ENCODE data around the gene AKR7A2. TPM values are rescaled to one million over a fixed set of nuclear protein-coding genes. Genes with fewer than 3 reads are reported as not detected.

AKR7A2 gene
- total RNA-seq, 2 donors from 2014 or later = 31.8 to 41.7 TPM

DNA sequence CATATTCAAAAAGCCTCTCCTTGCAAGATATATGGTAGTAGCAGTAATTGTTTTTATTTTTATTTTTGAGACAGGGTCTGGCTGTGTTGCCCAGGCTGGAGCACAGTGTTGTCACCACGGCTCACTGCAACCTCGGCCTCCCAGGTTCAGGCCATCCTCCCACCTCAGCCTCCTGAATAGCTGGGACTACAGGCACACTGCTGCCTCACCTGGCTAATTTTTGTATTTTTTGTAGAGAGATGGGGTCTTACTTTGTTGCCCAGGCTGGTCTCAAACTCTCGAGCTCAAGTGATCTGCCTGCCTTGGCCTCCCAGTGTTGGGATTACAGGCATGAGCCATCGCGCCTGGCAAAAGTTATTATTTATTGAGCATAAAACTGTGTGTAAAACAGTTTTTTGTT, 38.6 kb upstream of the AKR7A2 start:
- DNase-seq = no peak
- Mint-ChIP-seq H3K27ac (peak overlapping the region; percentile 6), H3K27me3 (ENCODE audit: low read depth) (no peaks in the 10 kb centered on the region), H3K36me3 (ENCODE audit: insufficient read depth in 2 of 2) (peaks cover 2% of the 10 kb centered on the region in 2 donors), H3K9me3 (no peaks in the 10 kb centered on the region), H3K4me1 (ENCODE audit: low read depth) (no peaks in the 10 kb centered on the region), H3K4me3 (no peak overlapping the region)
- ATAC-seq (replicated peaks in 1 of 2) = no peak

GRCh38 chr1:19349999-19350398, 38.1 kb upstream of the AKR7A2 start:
- peak overlapping the region; percentile 6 for H3K27ac Mint-ChIP-seq
- H3K27me3 Mint-ChIP-seq (ENCODE audit: low read depth) = no peaks in the 10 kb centered on the region
- ATAC-seq (replicated peaks in 1 of 2) (no peak), DNase-seq (no peak)
- H3K36me3 Mint-ChIP-seq (ENCODE audit: insufficient read depth in 2 of 2) = peaks cover 0 to 2% of the 10 kb centered on the region in 2 donors
- no peak overlapping the region for H3K4me3 Mint-ChIP-seq
- no peaks in the 10 kb centered on the region for H3K4me1 Mint-ChIP-seq (ENCODE audit: low read depth)
- H3K9me3 Mint-ChIP-seq = no peaks in the 10 kb centered on the region

DNA sequence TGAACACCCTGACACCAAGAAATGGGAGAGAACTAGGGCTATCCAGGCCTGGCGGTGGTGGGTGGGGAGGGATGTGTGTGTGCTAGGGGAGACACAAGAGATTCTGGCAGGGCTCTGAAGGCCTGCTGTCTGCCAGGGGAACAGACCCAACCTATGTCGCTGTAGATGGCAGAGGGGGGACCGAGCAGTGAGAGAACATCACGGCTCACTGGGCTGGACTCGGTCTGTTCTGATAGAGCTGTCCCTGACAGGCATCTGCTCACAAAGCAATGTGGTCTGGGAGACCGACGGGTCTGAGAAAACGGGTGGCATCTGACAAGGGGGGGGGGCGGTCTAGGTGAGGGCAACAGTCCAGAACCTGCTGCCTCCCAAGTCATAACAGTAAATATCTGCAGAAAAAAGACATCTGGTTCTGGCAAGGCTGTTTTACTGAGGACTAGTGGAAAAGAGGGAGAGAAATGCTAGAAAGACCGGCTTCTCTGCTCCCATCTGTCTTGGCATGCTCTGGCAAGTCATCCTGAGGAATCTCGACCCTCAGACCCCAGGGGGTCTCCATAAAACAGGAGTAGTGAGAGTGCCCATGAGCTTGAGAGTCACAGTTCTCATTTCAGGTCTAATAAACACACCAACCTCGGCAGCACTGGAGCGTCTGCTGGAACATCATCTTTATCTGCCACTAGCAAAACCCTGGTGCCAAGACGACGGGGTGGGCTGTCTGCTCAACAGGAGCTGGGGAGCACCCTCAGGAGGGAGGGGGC, 36.7 kb upstream of the AKR7A2 start:
- H3K4me3 Mint-ChIP-seq = no peak overlapping the region
- no peak overlapping the region for H3K27ac Mint-ChIP-seq
- no peaks in the 10 kb centered on the region for H3K27me3 Mint-ChIP-seq (ENCODE audit: low read depth)
- H3K4me1 Mint-ChIP-seq (ENCODE audit: low read depth) = no peaks in the 10 kb centered on the region
- DNase-seq = no peak
- ATAC-seq (replicated peaks in 1 of 2) = no peak
- no peaks in the 10 kb centered on the region for H3K36me3 Mint-ChIP-seq (ENCODE audit: insufficient read depth in 2 of 2)
- no peaks in the 10 kb centered on the region for H3K9me3 Mint-ChIP-seq

- Mint-ChIP-seq H3K27me3 (ENCODE audit: low read depth) (no peaks in the 10 kb centered on the region), H3K27ac (peak overlapping the region; percentile 60), H3K9me3 (no peaks in the 10 kb centered on the region), H3K4me1 (ENCODE audit: low read depth) (no peaks in the 10 kb centered on the region), H3K4me3 (no peak overlapping the region), H3K36me3 (ENCODE audit: insufficient read depth in 2 of 2) (no peaks in the 10 kb centered on the region)
- ATAC-seq (replicated peaks in 1 of 2) (no peak), DNase-seq (no peak)
Observed at GRCh38 chr1:19347533-19348172, 35.7 kb upstream of the AKR7A2 start.

- Mint-ChIP-seq H3K27ac (peak overlapping the region; percentile 13), H3K9me3 (no peaks in the 10 kb centered on the region), H3K4me1 (ENCODE audit: low read depth) (peaks cover 9% of the 10 kb centered on the region), H3K4me3 (no peak overlapping the region), H3K36me3 (ENCODE audit: insufficient read depth in 2 of 2) (peaks cover 0 to 2% of the 10 kb centered on the region in 2 donors), H3K27me3 (ENCODE audit: low read depth) (no peaks in the 10 kb centered on the region)
- DNase-seq (no peak), ATAC-seq (replicated peaks in 1 of 2) (no peak)
Observed at GRCh38 chr1:19346026-19346425, 34.1 kb upstream of the AKR7A2 start.

- DNase-seq = no peak
- no peaks in the 10 kb centered on the region for H3K9me3 Mint-ChIP-seq
- H3K36me3 Mint-ChIP-seq (ENCODE audit: insufficient read depth in 2 of 2) = peaks cover under 1 to 2% of the 10 kb centered on the region in 2 donors
- ATAC-seq (replicated peaks in 1 of 2) = no peak
- H3K4me3 Mint-ChIP-seq = no peak overlapping the region
- no peaks in the 10 kb centered on the region for H3K27me3 Mint-ChIP-seq (ENCODE audit: low read depth)
- peaks cover 9% of the 10 kb centered on the region for H3K4me1 Mint-ChIP-seq (ENCODE audit: low read depth)
- H3K27ac Mint-ChIP-seq = no peak overlapping the region
Observed at GRCh38 chr1:19345391-19345790, 33.4 kb upstream of the AKR7A2 start.

DNA sequence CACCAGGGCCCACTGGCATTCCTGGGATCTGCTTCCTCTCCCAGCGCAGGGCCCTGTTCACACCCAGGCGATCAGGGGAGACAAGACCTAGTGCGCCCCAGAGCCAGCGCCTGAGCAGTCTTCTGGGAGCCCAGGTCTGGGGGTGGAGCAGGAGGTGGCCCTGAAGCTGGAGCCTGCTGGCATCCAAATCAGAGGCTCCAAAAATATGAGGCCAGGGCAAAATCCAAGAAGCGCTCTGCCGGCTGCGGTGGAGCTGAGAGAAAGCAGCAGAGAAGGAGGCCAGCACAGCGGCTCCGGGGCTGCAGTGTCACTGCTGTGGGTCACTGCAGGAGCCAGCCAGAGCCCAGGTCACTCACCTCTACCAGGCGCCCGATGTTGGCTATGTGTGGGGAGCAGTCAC, 32.9 kb upstream of the AKR7A2 start:
- Mint-ChIP-seq H3K9me3 (no peaks in the 10 kb centered on the region), H3K27ac (no peak overlapping the region), H3K4me3 (no peak overlapping the region), H3K4me1 (ENCODE audit: low read depth) (peaks cover 9% of the 10 kb centered on the region), H3K27me3 (ENCODE audit: low read depth) (no peaks in the 10 kb centered on the region), H3K36me3 (ENCODE audit: insufficient read depth in 2 of 2) (peaks cover 2 to 3% of the 10 kb centered on the region in 2 donors)
- DNase-seq (no peak), ATAC-seq (replicated peaks in 1 of 2) (no peak)

DNA sequence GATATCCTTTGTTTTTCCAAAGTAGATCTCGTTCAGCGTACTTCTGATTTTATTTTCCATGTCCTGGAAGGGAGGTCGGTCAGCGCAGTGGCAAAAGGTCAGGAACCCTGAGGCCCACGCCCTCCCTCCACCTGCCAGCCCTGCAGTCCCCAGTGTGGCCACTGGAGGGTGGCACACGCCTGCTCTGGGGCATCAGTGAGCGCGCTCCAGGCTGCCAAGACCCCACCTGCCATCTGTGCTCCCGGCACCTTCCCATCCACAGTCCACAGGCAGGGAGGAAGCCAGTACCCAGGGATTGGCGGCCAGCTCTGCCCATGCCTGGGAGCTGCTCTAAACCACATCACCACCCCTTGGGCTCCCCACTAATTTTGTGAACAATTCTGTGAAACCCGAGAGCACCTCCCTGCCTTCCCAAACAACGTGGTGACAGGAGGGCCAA, 32.4 kb upstream of the AKR7A2 start:
- ATAC-seq (replicated peaks in 1 of 2) = peak; percentile 55 to 61
- peak; percentile 49 to 68 for DNase-seq
- Mint-ChIP-seq H3K9me3 (no peaks in the 10 kb centered on the region), H3K27ac (no peak overlapping the region), H3K36me3 (ENCODE audit: insufficient read depth in 2 of 2) (peaks cover 2 to 3% of the 10 kb centered on the region in 2 donors), H3K4me1 (ENCODE audit: low read depth) (peaks cover 9% of the 10 kb centered on the region), H3K27me3 (ENCODE audit: low read depth) (no peaks in the 10 kb centered on the region), H3K4me3 (no peak overlapping the region)

DNA sequence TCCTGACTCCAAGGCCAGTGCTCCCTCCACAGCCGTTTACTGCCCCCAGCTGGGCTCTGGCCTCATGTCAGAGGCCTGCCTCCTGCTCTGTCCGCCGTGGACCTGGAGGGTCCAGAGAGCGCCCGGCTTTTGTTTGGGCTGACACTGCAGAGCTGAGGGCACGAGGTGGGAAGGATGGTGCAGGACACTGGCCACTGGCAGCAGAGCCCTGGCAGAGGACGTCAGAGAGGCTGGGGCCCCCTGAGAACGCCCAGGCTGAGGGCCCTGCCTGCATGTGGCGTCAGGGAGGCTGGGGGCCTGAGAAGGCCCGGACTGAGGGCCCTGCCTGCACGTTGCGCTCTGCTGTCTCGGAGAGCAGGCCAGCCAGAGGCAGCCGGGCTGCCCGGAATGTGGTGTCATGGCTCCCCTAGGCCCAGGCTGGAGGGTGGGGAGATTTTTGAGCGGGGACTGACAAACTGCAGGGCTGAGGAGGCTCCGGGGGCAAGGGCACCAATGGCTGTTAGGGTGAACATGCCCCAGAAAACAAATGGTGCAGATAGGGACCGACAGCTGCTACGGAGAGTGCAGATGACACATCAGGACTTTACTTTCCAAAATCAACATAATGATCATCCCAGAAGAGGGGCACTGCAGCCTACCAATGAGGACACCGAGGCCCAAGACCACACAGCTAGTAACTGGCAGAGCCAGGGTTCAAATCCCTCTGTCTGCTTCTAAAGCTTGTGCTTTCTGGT, 31.8 kb upstream of the AKR7A2 start:
- H3K4me1 Mint-ChIP-seq (ENCODE audit: low read depth) = peaks cover 9% of the 10 kb centered on the region

GRCh38 chr1:19342894-19343616, 31.1 kb upstream of the AKR7A2 start:
- Mint-ChIP-seq H3K9me3 (no peaks in the 10 kb centered on the region), H3K27me3 (ENCODE audit: low read depth) (no peaks in the 10 kb centered on the region), H3K27ac (no peak overlapping the region), H3K36me3 (ENCODE audit: insufficient read depth in 2 of 2) (peaks cover 2 to 3% of the 10 kb centered on the region in 2 donors), H3K4me3 (no peak overlapping the region), H3K4me1 (ENCODE audit: low read depth) (peaks cover 11% of the 10 kb centered on the region)
- ATAC-seq (replicated peaks in 1 of 2) = no peak
- no peak for DNase-seq

More for the DNA sequence above, 31.8 kb upstream of the AKR7A2 start:
- DNase-seq (no peak), ATAC-seq (replicated peaks in 1 of 2) (no peak)
- no peak overlapping the region for H3K27ac Mint-ChIP-seq
- H3K4me3 Mint-ChIP-seq = no peak overlapping the region
- peaks cover 2 to 3% of the 10 kb centered on the region in 2 donors for H3K36me3 Mint-ChIP-seq (ENCODE audit: insufficient read depth in 2 of 2)
- H3K27me3 Mint-ChIP-seq (ENCODE audit: low read depth) = no peaks in the 10 kb centered on the region
- no peaks in the 10 kb centered on the region for H3K9me3 Mint-ChIP-seq

- Mint-ChIP-seq H3K9me3 (no peaks in the 10 kb centered on the region), H3K4me1 (ENCODE audit: low read depth) (peaks cover 20% of the 10 kb centered on the region), H3K27me3 (ENCODE audit: low read depth) (no peaks in the 10 kb centered on the region), H3K27ac (no peak overlapping the region), H3K4me3 (no peak overlapping the region), H3K36me3 (ENCODE audit: insufficient read depth in 2 of 2) (peaks cover 2 to 3% of the 10 kb centered on the region in 2 donors)
- ATAC-seq (replicated peaks in 1 of 2) (no peak), DNase-seq (no peak)
Observed at GRCh38 chr1:19342062-19342750, 30.3 kb upstream of the AKR7A2 start.

All from activated T-cell treated with anti-CD3 and anti-CD28 coated beads, Interleukin-2, amount 50 U/mL, for 72 hours (primary cell).